Activated CD8-positive, alpha-beta memory T cell treated with anti-CD3 and anti-CD28 coated beads, Interleukin-2, amount 10 ng/mL, durations not matched to agents 7 days and 5 days (primary cell): ENCODE data around the gene ERC2. TPM values are rescaled to one million over a fixed set of nuclear protein-coding genes. Genes with fewer than 3 reads are reported as not detected.

Experiments used
- ATAC-seq: fragments of 150-1000 bp; cut with Tn5 transposase; one replicate; pipeline ENCODE4 v1.10.0; 2021; ENCODE audit warnings: moderate library complexity
- CTCF ChIA-PET: fragments of 350-600 bp; sonication (Branson Sonifier 250); formaldehyde crosslinking; loops from one replicate; lab custom pipeline; 2021; ENCODE audit warnings: antibody characterized with exemption; lab: Charles Lee
- DNase-seq: peaks from one replicate; pipeline ENCODE4 v3.0.0-alpha.2; 2020
- H3K27ac Mint-ChIP-seq: one replicate; pipeline ENCODE4 v1.8.0; 2021; ENCODE audit warnings: mild to moderate bottlenecking, mixed read lengths
- H3K27me3 Mint-ChIP-seq: one replicate; pipeline ENCODE4 v1.8.0; 2021; ENCODE audit warnings: mixed read lengths
- H3K36me3 Mint-ChIP-seq: one replicate; pipeline ENCODE4 v1.8.0; 2021; ENCODE audit warnings: mild to moderate bottlenecking, mixed read lengths
- H3K4me1 Mint-ChIP-seq: one replicate; pipeline ENCODE4 v1.8.0; 2021; ENCODE audit warnings: mixed read lengths
- H3K4me3 Mint-ChIP-seq: one replicate; pipeline ENCODE4 v1.8.0; 2021; ENCODE audit warnings: mild to moderate bottlenecking, moderate library complexity, mixed read lengths
- H3K9me3 Mint-ChIP-seq: one replicate; pipeline ENCODE4 v1.8.0; 2022; ENCODE audit warnings: low read depth, mixed read lengths
- microRNA-seq: library from miRNA; unstranded; fragments of <30 nt; microRNA quantifications from one replicate; pipeline ENCODE4 v1.2.0, GENCODE V29; 2022
- total RNA-seq, 2 experiments: library from RNA; stranded (reverse); gene quantifications; one replicate each; pipeline ENCODE4 v1.2.3, GENCODE V29; 2021

Gene ERC2
- total RNA-seq, 2 experiments from 2014 or later = not detected

GRCh38 chr3:55461896-55462295, 1006.4 kb downstream of the ERC2 start:
- no peaks in the 10 kb centered on the region for H3K36me3 Mint-ChIP-seq
- H3K27ac Mint-ChIP-seq = no peak overlapping the region
- CTCF ChIA-PET = no interaction called here
- H3K4me3 Mint-ChIP-seq = no peak overlapping the region
- DNase-seq (no peak), ATAC-seq (no peak)
- peaks cover 2% of the 10 kb centered on the region for H3K9me3 Mint-ChIP-seq
- no peaks in the 10 kb centered on the region for H3K27me3 Mint-ChIP-seq
- H3K4me1 Mint-ChIP-seq = no peaks in the 10 kb centered on the region

DNA sequence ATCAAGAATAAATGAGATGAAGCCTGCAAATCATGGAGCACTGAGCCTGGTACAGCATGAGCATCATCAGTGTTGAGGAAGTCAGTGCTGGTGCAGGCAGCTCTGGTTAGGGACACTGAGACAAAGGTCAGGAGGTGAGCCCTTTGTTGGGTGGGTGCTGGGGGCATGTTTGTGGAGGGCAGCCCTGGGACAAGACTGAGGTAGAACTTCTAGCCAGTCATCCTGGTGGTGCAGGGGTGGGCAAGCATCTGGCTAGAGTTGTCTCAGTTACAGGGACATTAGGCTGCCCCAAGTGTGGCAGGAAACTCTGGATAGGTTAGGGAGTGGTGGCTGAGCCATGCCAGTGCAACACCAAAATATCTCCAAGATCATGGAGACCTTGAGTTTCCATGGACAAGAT, 1008.4 kb downstream of the ERC2 start:
- Mint-ChIP-seq H3K4me1 (no peaks in the 10 kb centered on the region), H3K27me3 (no peaks in the 10 kb centered on the region), H3K27ac (no peak overlapping the region), H3K36me3 (no peaks in the 10 kb centered on the region), H3K9me3 (peaks cover 2% of the 10 kb centered on the region), H3K4me3 (no peak overlapping the region)
- CTCF ChIA-PET = no interaction called here
- DNase-seq = no peak
- no peak for ATAC-seq

Small RNA genes within 50 kb of the gene (microRNA-seq; reads per million reads assigned to microRNA genes)
- not detected for gene MIR3938

Other genes starting within 250 kb of the ERC2 start
- gene CCDC66, start 88.7 kb upstream of the ERC2 start, total RNA-seq = 10 to 100 TPM; 40.8 to 47.8 TPM
- 10 to 100 TPM; 70.3 to 72.8 TPM for gene TASOR, start 214.8 kb upstream of the ERC2 start, total RNA-seq